ENCODE data around the gene CARTPT.

CARTPT gene

GRCh38 chr5:71737931-71738539 lies 19.0 kb downstream of the CARTPT start:
- DNase-seq (ENCODE audit: low read depth), result no peak

- no peak for DNase-seq (ENCODE audit: low read depth)
These were observed 19.7 kb downstream of the CARTPT start for GRCh38 chr5:71738662-71739361.

- no peak for DNase-seq (ENCODE audit: low read depth)
These were observed 21.1 kb downstream of the CARTPT start for GRCh38 chr5:71740015-71740753.

DNA sequence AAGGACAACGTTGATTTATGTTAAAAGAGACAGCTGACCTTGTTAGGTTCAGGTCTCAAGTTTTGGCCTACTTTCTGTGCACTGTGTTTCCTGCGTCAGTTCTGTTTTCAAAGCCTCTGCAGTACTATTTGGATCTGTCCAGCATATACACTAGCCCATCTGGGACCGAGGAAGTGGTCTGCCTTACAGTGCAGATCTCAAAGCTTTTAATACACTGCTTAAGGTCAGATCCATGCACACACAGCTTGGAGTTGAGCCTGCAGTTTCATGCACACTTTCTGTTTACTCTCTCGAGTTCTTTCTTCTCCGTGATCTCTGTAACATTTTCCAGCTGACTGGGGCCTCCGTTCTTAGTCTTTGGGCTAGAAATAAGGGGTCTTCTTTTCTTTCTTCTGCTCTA lies 24.1 kb downstream of the CARTPT start:
- no peak for DNase-seq (ENCODE audit: low read depth)

DNA sequence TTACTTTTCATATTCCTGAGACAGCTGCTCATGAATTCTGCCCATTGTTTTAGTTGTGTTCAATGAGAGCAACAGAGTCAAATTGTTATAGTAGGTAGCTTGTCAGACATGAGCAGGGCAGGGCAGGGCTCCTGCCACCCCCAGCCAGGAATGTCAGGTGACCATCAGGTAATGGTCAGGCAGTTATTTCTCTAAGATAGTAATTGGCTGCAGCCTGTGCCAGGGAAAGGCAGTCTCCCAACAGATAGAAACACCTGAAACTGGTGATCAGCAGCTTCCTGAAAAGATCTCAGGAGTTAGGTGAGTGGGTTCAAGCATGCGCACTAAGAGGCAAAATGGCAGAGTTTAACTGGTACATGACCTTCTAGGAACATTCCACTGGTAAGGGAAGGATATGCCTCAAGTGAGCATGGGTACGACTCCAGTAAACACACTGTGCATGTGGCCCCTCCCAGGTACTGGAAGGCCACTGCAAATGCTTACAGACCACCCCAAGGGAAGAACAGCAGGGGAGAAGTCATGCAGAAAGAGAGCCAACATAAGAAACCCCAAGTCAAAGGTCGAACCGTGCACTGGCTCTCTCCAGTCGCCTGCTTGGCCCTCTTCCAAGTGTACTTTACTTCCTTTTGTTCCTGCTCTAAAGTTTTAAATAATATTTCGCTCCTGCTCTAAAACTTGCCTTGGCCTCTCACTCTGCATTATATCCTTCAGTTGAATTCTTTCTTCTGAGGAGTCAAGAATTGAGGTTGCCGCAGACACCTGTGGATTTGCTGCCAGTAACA lies 25.1 kb downstream of the CARTPT start:
- DNase-seq (ENCODE audit: low read depth), result no peak

DNA sequence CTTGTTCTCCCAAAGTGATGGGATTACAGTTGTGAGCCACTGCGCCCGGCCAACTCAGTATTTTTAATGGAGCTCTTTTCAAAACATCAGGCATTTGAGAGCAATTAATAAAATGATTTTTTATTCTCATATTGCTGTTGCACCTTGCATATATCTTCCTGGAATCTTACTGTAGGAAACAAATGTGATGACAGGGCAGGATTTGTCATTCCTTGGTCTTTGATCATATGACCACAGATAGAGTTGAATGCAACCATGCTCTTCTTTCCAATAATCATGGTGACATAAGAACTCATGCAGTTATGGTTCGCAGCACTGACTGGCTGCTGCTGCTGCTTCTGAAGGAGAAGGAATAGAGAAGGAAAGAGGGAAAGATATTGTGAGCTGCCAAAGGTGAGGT lies 28.1 kb downstream of the CARTPT start:
- DNase-seq (ENCODE audit: low read depth), result no peak

DNA sequence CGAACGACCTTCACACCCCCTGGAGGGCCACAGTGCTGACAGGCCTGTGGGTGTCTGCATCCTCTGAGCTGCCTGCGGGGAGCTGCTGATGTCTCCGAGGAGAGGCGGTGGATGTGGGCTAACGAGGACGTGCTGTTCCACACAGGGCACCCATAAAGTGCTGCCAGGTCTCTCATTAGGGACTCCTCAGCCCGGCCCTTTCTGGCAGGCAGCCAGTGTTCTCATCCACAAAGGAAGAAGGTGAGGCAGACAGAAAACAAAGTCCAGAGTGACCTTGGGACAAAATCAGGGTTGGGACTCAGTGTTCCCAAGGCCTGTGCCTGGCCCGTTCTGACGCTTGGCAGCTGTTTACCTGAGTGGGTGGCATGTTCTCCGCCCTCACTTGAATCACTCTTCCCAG lies 29.3 kb downstream of the CARTPT start:
- no peak for DNase-seq (ENCODE audit: low read depth)

- no peak for DNase-seq (ENCODE audit: low read depth)
These were observed 32.3 kb downstream of the CARTPT start for GRCh38 chr5:71751422-71751821.

GRCh38 chr5:71752441-71753190 lies 33.5 kb downstream of the CARTPT start:
- DNase-seq (ENCODE audit: low read depth), result no peak

DNA sequence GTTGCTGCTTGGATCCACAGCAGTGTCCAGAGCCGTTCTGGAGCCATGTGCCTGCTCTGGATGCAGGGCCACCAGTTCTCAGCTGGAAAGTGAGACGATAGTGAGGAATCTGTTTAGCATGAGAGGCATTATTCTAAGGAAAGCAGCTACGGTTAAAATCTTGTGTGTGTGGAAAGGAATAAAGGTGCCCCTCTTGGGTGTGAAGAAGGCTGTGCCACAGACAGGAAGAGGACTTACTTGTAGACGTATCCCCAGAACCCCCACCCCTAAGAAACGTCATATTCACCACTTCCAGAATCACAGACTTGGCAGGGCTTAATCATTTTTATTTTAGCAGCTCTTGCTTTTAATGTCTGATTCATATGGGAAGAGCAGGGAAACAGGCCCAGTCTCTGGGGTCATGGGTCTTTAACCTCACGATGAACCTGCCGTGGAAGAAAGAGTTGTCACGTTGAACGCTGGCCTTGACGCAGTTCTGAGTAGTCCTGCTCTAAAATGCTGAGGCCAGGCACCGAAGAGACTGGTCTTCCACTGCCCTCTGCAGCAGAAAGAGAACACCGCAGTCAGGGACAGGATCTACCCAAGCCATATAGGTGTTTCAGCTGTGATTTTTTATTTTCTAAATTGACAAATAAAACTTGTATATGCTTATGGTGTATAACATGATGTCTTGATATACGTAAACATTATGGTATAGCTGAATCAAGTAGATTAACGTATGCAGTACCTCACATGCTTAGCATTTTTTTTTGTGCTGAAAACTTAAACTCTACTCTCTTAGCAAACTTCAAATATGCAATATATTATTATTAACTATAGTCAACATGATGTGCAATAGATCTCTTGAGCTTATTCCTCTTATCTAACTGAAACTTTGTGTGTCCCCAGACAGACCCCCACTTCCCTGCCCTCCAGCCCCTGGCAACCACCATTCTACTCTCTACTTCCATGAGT lies 38.8 kb downstream of the CARTPT start:
- peak; percentile 16 for DNase-seq (ENCODE audit: low read depth)

GRCh38 chr5:71762826-71763225 lies 43.8 kb downstream of the CARTPT start:
- DNase-seq (ENCODE audit: low read depth), result no peak

DNA sequence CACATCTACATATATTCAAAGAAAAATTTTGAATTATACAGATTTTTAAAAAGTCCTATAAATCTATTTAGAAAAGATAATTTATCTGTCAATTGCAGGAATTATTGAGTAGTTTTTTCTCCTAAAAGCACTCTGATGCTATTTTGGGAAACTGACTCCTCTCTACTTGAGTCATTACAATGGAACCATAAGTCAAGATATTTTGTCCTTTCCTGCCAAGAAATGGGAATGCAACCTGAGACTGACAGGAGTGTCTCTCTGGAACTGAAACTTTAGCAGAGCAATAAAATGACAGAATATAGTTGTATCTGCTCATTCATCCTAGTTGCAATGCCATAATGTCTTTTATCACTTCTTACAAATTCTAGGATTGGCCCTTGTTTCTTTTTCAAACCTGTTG lies 48.6 kb downstream of the CARTPT start:
- DNase-seq (ENCODE audit: low read depth), result no peak

DNA sequence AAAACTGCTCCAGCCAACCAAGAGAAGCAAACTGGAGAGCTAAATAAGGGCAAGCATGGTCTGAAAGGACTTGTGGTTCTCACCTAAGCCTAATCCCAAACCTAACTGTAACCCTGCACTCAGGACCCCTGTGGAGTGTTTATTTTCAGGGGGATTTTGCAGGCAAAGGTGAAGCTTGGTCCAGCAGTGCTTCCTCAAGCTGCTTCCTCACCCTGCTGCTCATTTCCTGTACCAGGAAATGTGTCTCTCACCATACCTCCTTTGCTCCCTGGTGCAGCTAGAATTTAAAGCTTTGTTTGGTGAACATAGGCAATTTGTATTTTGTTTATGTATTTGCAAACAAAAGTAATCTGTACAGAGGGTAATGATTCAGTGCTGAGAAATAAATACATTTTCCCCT lies 50.2 kb downstream of the CARTPT start:
- DNase-seq (ENCODE audit: low read depth), result no peak

DNA sequence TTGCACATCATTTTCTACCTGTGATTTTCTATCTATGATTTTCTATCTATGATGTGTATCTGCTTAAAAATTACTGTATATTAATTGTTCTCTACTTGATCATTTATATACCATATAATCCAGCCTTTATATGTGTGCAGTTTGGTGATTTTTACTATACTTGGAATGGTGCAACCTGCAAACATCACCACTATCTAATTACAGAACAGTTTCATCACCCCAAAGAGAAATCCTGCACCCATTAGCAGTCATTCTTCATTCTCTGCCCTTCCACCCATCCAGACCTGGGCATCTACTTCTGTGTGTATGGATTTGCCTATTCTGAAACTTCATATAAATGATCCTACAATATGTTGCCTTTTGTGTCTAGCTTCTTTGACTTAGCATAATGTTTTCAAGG lies 51.3 kb downstream of the CARTPT start:
- DNase-seq (ENCODE audit: low read depth), result no peak
